Stimulated activated CD8-positive, alpha-beta memory T cell treated with anti-CD3 and anti-CD28 coated beads, Interleukin-2, amount 100 ng/mL, for 48 hours (primary cell): ENCODE data around the gene SAP25.
"Not testable (repeated sequence)": the region's sequence is repeated elsewhere in the genome, so short reads cannot be mapped to it uniquely, and the experiment has no call there.

Experiments used
- DNase-seq, 2 donors: peaks; one replicate each; pipeline ENCODE4 v3.0.0-alpha.2; 2020; ENCODE audit warnings: low read depth in 2 of 2

SAP25 gene

GRCh38 chr7:100535982-100536381 is 37.7 kb downstream of the SAP25 start:
- DNase-seq = not testable (repeated sequence)

- no peak for DNase-seq
These were observed 41.3 kb downstream of the SAP25 start for GRCh38 chr7:100532165-100533022.

GRCh38 chr7:100528108-100528866 is 45.4 kb downstream of the SAP25 start:
- DNase-seq = not testable (repeated sequence)

GRCh38 chr7:100523192-100523591 is 50.5 kb downstream of the SAP25 start:
- DNase-seq = not testable (repeated sequence)
